Upper lobe of right lung (tissue), 1 donor: ENCODE data around the gene HDGF. TPM values are rescaled to one million over a fixed set of nuclear protein-coding genes. Genes with fewer than 3 reads are reported as not detected.

Experiments
- ATAC-seq: fragments of 200-7000 bp; cut with Tn5 transposase; one replicate; pipeline ENCODE4 v1.9.1; 2020; ENCODE audit warnings: mild to moderate bottlenecking, moderate library complexity
- DNase-seq: peaks from one replicate; pipeline ENCODE4 v3.0.0-alpha.2; 2020
- H3K27ac ChIP-seq: fragments of 200-600 bp; one replicate; pipeline ENCODE4 v1.8.0; 2022
- H3K27me3 ChIP-seq: fragments of 200-600 bp; one replicate; pipeline ENCODE4 v1.8.0; 2022; ENCODE audit warnings: mild to moderate bottlenecking
- H3K36me3 ChIP-seq: fragments of 200-600 bp; one replicate; pipeline ENCODE4 v1.8.0; 2022
- H3K4me1 ChIP-seq: fragments of 200-600 bp; one replicate; pipeline ENCODE4 v1.8.0; 2022
- H3K4me3 ChIP-seq: fragments of 200-600 bp; one replicate; pipeline ENCODE4 v1.8.0; 2022; ENCODE audit warnings: mild to moderate bottlenecking
- H3K9me3 ChIP-seq: fragments of 200-600 bp; one replicate; pipeline ENCODE4 v1.8.0; 2022
- CTCF ChIP-seq: fragments of 200-600 bp; IDR thresholded peaks from one replicate; pipeline ENCODE4 v1.8.0; 2022; ENCODE audit warnings: antibody characterized with exemption
- intact Hi-C: fragments of 100-400 bp; cut with DNase I; formaldehyde crosslinking; loops from one replicate; pipeline ENCODE4 v1.11.0; 2022
- long read RNA-seq: library from polyadenylated mRNA; unstranded; transcript quantifications from one replicate; pipeline ENCODE4 v2.0.0, GENCODE V29; 2021
- total RNA-seq: library from RNA; stranded (reverse); fragmentation: NEBNext Ultra II Directional; extraction: Animal tissue kit (Norgen Biotek cat#: 25700); gene quantifications from one replicate; pipeline ENCODE4 v1.2.1, GENCODE V29; 2021
- donor health status: DM: no; HTN: yes; CAD: no; lungs with severe emphysema.

HDGF gene
- 144 TPM for total RNA-seq
- long read RNA-seq, transcript HDGF-201 (6 exons, 2,380 nt): major isoform, 213 of 279 reads
- long read RNA-seq, partial matches to known transcripts: 41 of 279 reads
- long read RNA-seq, other reads (novel, unspliced or antisense): 23 of 279 reads

- Histone ChIP-seq H3K27ac (peak within 1 kb of the TSS; percentile 98), H3K4me1 (peaks cover 41% of the 10 kb centered on the region), H3K9me3 (no peaks in the 10 kb centered on the region), H3K27me3 (no peaks in the 10 kb centered on the region), H3K36me3 (no peaks in the 10 kb centered on the region), H3K4me3 (peak within 1 kb of the TSS; percentile 96)
- ATAC-seq: no peak
- intact Hi-C loops: no loop called here
- TF ChIP-seq CTCF: no peak
- no peak for DNase-seq
These were observed at the start of gene HDGF for GRCh38 chr1:156751451-156751756. TSS of gene HDGF (minus strand) at chr1:156751675. CDS start at chr1:156751429, 246 bp downstream.

- intact Hi-C loops: no loop called here
- DNase-seq (no peak), ATAC-seq (peak; percentile 70)
- Histone ChIP-seq H3K27me3 (no peaks in the 10 kb centered on the region), H3K4me3 (no peak overlapping the region), H3K9me3 (no peaks in the 10 kb centered on the region), H3K36me3 (peaks cover 95% of the 10 kb centered on the region), H3K27ac (no peak overlapping the region), H3K4me1 (no peaks in the 10 kb centered on the region)
- peak; percentile 72 for TF ChIP-seq CTCF
These were observed 45.9 kb upstream of the HDGF start for GRCh38 chr1:156797212-156797871.

GRCh38 chr1:156796340-156797097 is 45.0 kb upstream of the HDGF start:
- no peak for ATAC-seq
- intact Hi-C loops: no loop called here
- TF ChIP-seq CTCF: no peak
- Histone ChIP-seq H3K4me1 (no peaks in the 10 kb centered on the region), H3K9me3 (no peaks in the 10 kb centered on the region), H3K27ac (no peak overlapping the region), H3K27me3 (no peaks in the 10 kb centered on the region), H3K36me3 (peaks cover 97% of the 10 kb centered on the region), H3K4me3 (no peak overlapping the region)
- DNase-seq: no peak

- no peaks in the 10 kb centered on the region for H3K4me1 ChIP-seq
- no peak for DNase-seq
- H3K4me3 ChIP-seq: no peak overlapping the region
- peaks cover 98% of the 10 kb centered on the region for H3K36me3 ChIP-seq
- no peaks in the 10 kb centered on the region for H3K27me3 ChIP-seq
- H3K27ac ChIP-seq: no peak overlapping the region
- intact Hi-C loops: no loop called here
- H3K9me3 ChIP-seq: no peaks in the 10 kb centered on the region
- no peak for ATAC-seq
- no peak for TF ChIP-seq CTCF
These were observed 44.3 kb upstream of the HDGF start for GRCh38 chr1:156795787-156796186.

- Histone ChIP-seq H3K4me1 (no peaks in the 10 kb centered on the region), H3K27me3 (no peaks in the 10 kb centered on the region), H3K36me3 (peaks cover 98% of the 10 kb centered on the region), H3K9me3 (no peaks in the 10 kb centered on the region), H3K4me3 (no peak overlapping the region), H3K27ac (no peak overlapping the region)
- intact Hi-C loops: no loop called here
- ATAC-seq (no peak), DNase-seq (no peak)
- no peak for TF ChIP-seq CTCF
These were observed 43.9 kb upstream of the HDGF start for GRCh38 chr1:156795374-156795733.
